Fibroblast of lung (primary cell): Measurements from ENCODE around the gene TARBP2. TPM values are rescaled to one million over a fixed set of nuclear protein-coding genes. Genes with fewer than 3 reads are reported as not detected.

ENCODE experiments used
- DNase-seq, 2 donors: peaks; one replicate each; pipeline versions ENCODE4 v3.0.0 to v3.0.0-alpha.2; 2010; ENCODE audit warnings: low read depth in 2 of 2
- H2AFZ ChIP-seq: 2 replicates; pipeline ENCODE4 v1.5.1; 2012; ENCODE audit warnings: low read length, control low read depth, inconsistent platforms
- H3K27ac ChIP-seq: 2 replicates; pipeline ENCODE4 v1.5.1; 2011; ENCODE audit warnings: low read length, control low read depth; ENCODE audit not compliant: insufficient read depth
- H3K27me3 ChIP-seq: 2 replicates; pipeline ENCODE4 v1.5.1; 2011; ENCODE audit warnings: mild to moderate bottlenecking, low read length; ENCODE audit not compliant: control insufficient read depth, insufficient read depth
- H3K36me3 ChIP-seq: 2 replicates; pipeline ENCODE4 v1.5.1; 2011; ENCODE audit warnings: low read length; ENCODE audit not compliant: control insufficient read depth, insufficient read depth
- H3K4me1 ChIP-seq: 2 replicates; pipeline ENCODE4 v1.5.1; 2011; ENCODE audit warnings: low read length; ENCODE audit not compliant: control insufficient read depth, insufficient read depth; ENCODE audit errors: extremely low read depth
- H3K4me2 ChIP-seq: 2 replicates; pipeline ENCODE4 v1.5.1; 2011; ENCODE audit warnings: low read length, control low read depth; ENCODE audit not compliant: insufficient read depth; ENCODE audit errors: extremely low read depth
- H3K4me3 ChIP-seq, 4 experiments: fragments of 200-600 bp in 1 of 4; sonication (generic) in 1 of 4; replicated peaks in 1 of 4; 2 replicates each; pipeline ENCODE4 v1.5.1; 2011 to 2016; ENCODE audit warnings: low read length in 4 of 4, low read depth in 3 of 4, mild to moderate bottlenecking in 3 of 4, control low read depth in 2 of 4, inconsistent platforms in 1 of 4, mixed read lengths in 1 of 4; ENCODE audit not compliant: insufficient read depth in 1 of 4; ENCODE audit errors: control extremely low read depth in 1 of 4
- H3K79me2 ChIP-seq: 2 replicates; pipeline ENCODE4 v1.5.1; 2012; ENCODE audit warnings: mild to moderate bottlenecking, low read length, inconsistent platforms; ENCODE audit not compliant: control insufficient read depth, insufficient read depth
- H3K9ac ChIP-seq: 2 replicates; pipeline ENCODE4 v1.5.1; 2011; ENCODE audit warnings: mild to moderate bottlenecking, low read length, control low read depth; ENCODE audit not compliant: insufficient read depth
- H3K9me3 ChIP-seq: 2 replicates; pipeline ENCODE4 v1.5.1; 2012; ENCODE audit warnings: low read depth, low read length; ENCODE audit not compliant: control insufficient read depth, insufficient read depth
- H4K20me1 ChIP-seq: 2 replicates; pipeline ENCODE4 v1.5.1; 2011; ENCODE audit warnings: low read length; ENCODE audit not compliant: control insufficient read depth, insufficient read depth; ENCODE audit errors: extremely low read depth
- CTCF ChIP-seq, 2 donors: IDR thresholded peaks in 1 of 2; conservative IDR thresholded peaks in 1 of 2; 1 replicate in 1 of 2; 2 replicates in 1 of 2; pipeline ENCODE4 v1.5.1; 2011 to 2012; ENCODE audit warnings: low read length in 2 of 2, control low read depth in 1 of 2, inconsistent platforms in 1 of 2, low read depth in 1 of 2, mild to moderate bottlenecking in 1 of 2
- EZH2 ChIP-seq: IDR thresholded peaks from 2 replicates; pipeline ENCODE4 v1.5.1; 2012; ENCODE audit warnings: low read length, control low read depth, mild to moderate bottlenecking; ENCODE audit errors: missing control alignments
- polyA plus RNA-seq, 2 donors: library from polyadenylated mRNA; depleted of rRNA in 1 of 2; stranded (reverse) in 1 of 2; unstranded in 1 of 2; fragments of >200 nt; gene quantifications; 2 replicates each; pipeline ENCODE4 v1.2.1, GENCODE V29; 2011 to 2012; ENCODE audit warnings: missing spikeins in 1 of 2
- total RNA-seq: library from RNA; depleted of rRNA; stranded (reverse); fragments of >200 nt; gene quantifications from 2 replicates; pipeline ENCODE4 v1.2.1, GENCODE V29; 2014

The TARBP2 gene
- total and polyA plus RNA-seq, 2 donors (not counting 1 experiment from before 2014, with no cell fraction given), result 19.8 to 39.3 TPM

- no peak for TF ChIP-seq EZH2
- TF ChIP-seq CTCF (conservative IDR thresholded peaks at IDR 0.05 in 1 of 2, IDR thresholded peaks at IDR 0.05 in 1 of 2; ENCODE audit: low read depth in 1 of 2, low read length in 2 of 2), result peak; percentile 22 to 45
- no peak for DNase-seq
- H3K9ac ChIP-seq, result no peak overlapping the region
- no peak overlapping the region for H3K4me2 ChIP-seq
- H3K27ac ChIP-seq, result no peak overlapping the region
- peaks cover 50% of the 10 kb centered on the region for H3K79me2 ChIP-seq
- H3K27me3 ChIP-seq, result no peaks in the 10 kb centered on the region
- no peaks in the 10 kb centered on the region for H3K9me3 ChIP-seq
- no peak overlapping the region for H2AFZ ChIP-seq
- peaks cover 17% of the 10 kb centered on the region for H3K36me3 ChIP-seq
- peaks cover 22% of the 10 kb centered on the region for H3K4me1 ChIP-seq
- peaks cover 1% of the 10 kb centered on the region for H4K20me1 ChIP-seq
- no peak overlapping the region for H3K4me3 ChIP-seq
Observed at GRCh38 chr12:53476769-53477209, 24.3 kb upstream of the TARBP2 start.

- H2AFZ ChIP-seq, result no peak overlapping the region
- H3K9me3 ChIP-seq, result no peaks in the 10 kb centered on the region
- H3K36me3 ChIP-seq, result peaks cover 28% of the 10 kb centered on the region
- peaks cover 1% of the 10 kb centered on the region for H4K20me1 ChIP-seq
- H3K4me2 ChIP-seq, result no peak overlapping the region
- H3K9ac ChIP-seq, result no peak overlapping the region
- H3K79me2 ChIP-seq, result peaks cover 32% of the 10 kb centered on the region
- DNase-seq, result no peak
- no peaks in the 10 kb centered on the region for H3K27me3 ChIP-seq
- no peak overlapping the region for H3K4me3 ChIP-seq
- peaks cover 28% of the 10 kb centered on the region for H3K4me1 ChIP-seq
- TF ChIP-seq EZH2 (no peak), CTCF (conservative IDR thresholded peaks at IDR 0.05 in 1 of 2, IDR thresholded peaks at IDR 0.05 in 1 of 2; ENCODE audit: low read depth in 1 of 2, low read length in 2 of 2) (no peak)
- peak overlapping the region; percentile 13 for H3K27ac ChIP-seq
Observed at GRCh38 chr12:53478865-53479264, 22.2 kb upstream of the TARBP2 start.

GRCh38 chr12:53479331-53479730 lies 21.8 kb upstream of the TARBP2 start:
- Histone ChIP-seq H3K4me3 (no peak overlapping the region), H3K4me1 (peaks cover 28% of the 10 kb centered on the region), H3K79me2 (peaks cover 28% of the 10 kb centered on the region), H4K20me1 (peaks cover 1% of the 10 kb centered on the region), H3K4me2 (no peak overlapping the region), H2AFZ (no peak overlapping the region), H3K36me3 (peaks cover 33% of the 10 kb centered on the region), H3K9me3 (no peaks in the 10 kb centered on the region), H3K9ac (no peak overlapping the region), H3K27me3 (no peaks in the 10 kb centered on the region), H3K27ac (peak overlapping the region; percentile 13)
- TF ChIP-seq CTCF (conservative IDR thresholded peaks at IDR 0.05 in 1 of 2, IDR thresholded peaks at IDR 0.05 in 1 of 2; ENCODE audit: low read depth in 1 of 2, low read length in 2 of 2), result no peak
- no peak for TF ChIP-seq EZH2
- DNase-seq, result no peak
